ENCODE data around the gene DDX28. TPM values are rescaled to one million over a fixed set of nuclear protein-coding genes. Genes with fewer than 3 reads are reported as not detected.

DDX28 gene
- total and polyA plus RNA-seq, 4 donors: 3.6 to 5.3 (median 4.6) TPM

Other genes starting within 250 kb of the DDX28 start
- gene RANBP10, start 216.7 kb downstream of the DDX28 start, total RNA-seq: 10 to 100 TPM; 17.7 to 21.6 TPM
- 10 to 100 TPM in 1 of 2 donors, 1 to 10 TPM in 1; 5.5 to 11.9 TPM for gene RANBP10, start 216.7 kb downstream of the DDX28 start, polyA plus RNA-seq
- gene TSNAXIP1, start 216.3 kb downstream of the DDX28 start, total RNA-seq: 1 to 10 TPM in 1 of 2 donors, under 1 TPM in 1; 0.84 to 1.1 TPM
- gene TSNAXIP1, start 216.3 kb downstream of the DDX28 start, polyA plus RNA-seq: 1 to 10 TPM in 1 of 2 donors, not detected in 1; 7.3 TPM
- 10 to 100 TPM; 21.5 to 24.7 TPM for gene THAP11, start 180.9 kb downstream of the DDX28 start, total RNA-seq
- 10 to 100 TPM; 18.0 to 18.6 TPM for gene THAP11, start 180.9 kb downstream of the DDX28 start, polyA plus RNA-seq
- 10 to 100 TPM; 80.7 to 88.2 TPM for gene NUTF2, start 176.3 kb downstream of the DDX28 start, total RNA-seq
- 100 to 1,000 TPM in 1 of 2 donors, 10 to 100 TPM in 1; 95.4 to 130 TPM for gene NUTF2, start 176.3 kb downstream of the DDX28 start, polyA plus RNA-seq
- gene CENPT, start 175.5 kb downstream of the DDX28 start, total RNA-seq: 10 to 100 TPM; 39.8 to 57.9 TPM
- gene CENPT, start 175.5 kb downstream of the DDX28 start, polyA plus RNA-seq: 100 to 1,000 TPM in 1 of 2 donors, 10 to 100 TPM in 1; 28.3 to 168 TPM
- gene EDC4, start 150.2 kb downstream of the DDX28 start, total RNA-seq: 10 to 100 TPM; 46.9 to 53.2 TPM
- 10 to 100 TPM; 14.4 to 66.4 TPM for gene EDC4, start 150.2 kb downstream of the DDX28 start, polyA plus RNA-seq
- 1 to 10 TPM in 1 of 2 donors, not detected in 1; 2.1 TPM for gene NRN1L, start 138.3 kb downstream of the DDX28 start, total RNA-seq
- gene NRN1L, start 138.3 kb downstream of the DDX28 start, polyA plus RNA-seq: 1 to 10 TPM; 1.5 to 3.2 TPM
- gene PSKH1, start 130.0 kb downstream of the DDX28 start, total RNA-seq: 10 to 100 TPM; 29.6 to 30.4 TPM
- gene PSKH1, start 130.0 kb downstream of the DDX28 start, polyA plus RNA-seq: 10 to 100 TPM; 15.2 to 16.2 TPM
- gene CTRL, start 91.4 kb downstream of the DDX28 start, total RNA-seq: under 1 TPM; 0.84 to 0.90 TPM
- 1 to 10 TPM in 1 of 2 donors, not detected in 1; 3.5 TPM for gene CTRL, start 91.4 kb downstream of the DDX28 start, polyA plus RNA-seq
- 10 to 100 TPM; 27.7 to 39.1 TPM for gene PSMB10, start 86.4 kb downstream of the DDX28 start, total RNA-seq
- gene PSMB10, start 86.4 kb downstream of the DDX28 start, polyA plus RNA-seq: 10 to 100 TPM; 52.3 to 84.3 TPM
- gene LCAT, start 79.1 kb downstream of the DDX28 start, total RNA-seq: 10 to 100 TPM; 43.9 to 47.8 TPM
- 100 to 1,000 TPM in 1 of 2 donors, 10 to 100 TPM in 1; 10.6 to 178 TPM for gene LCAT, start 79.1 kb downstream of the DDX28 start, polyA plus RNA-seq
- 100 to 1,000 TPM; 125 to 139 TPM for gene SLC12A4, start 54.6 kb downstream of the DDX28 start, total RNA-seq
- gene SLC12A4, start 54.6 kb downstream of the DDX28 start, polyA plus RNA-seq: 10 to 100 TPM; 15.8 to 87.0 TPM
- gene DPEP3, start 42.7 kb downstream of the DDX28 start, total RNA-seq: not detected
- not detected for gene DPEP3, start 42.7 kb downstream of the DDX28 start, polyA plus RNA-seq
- gene DPEP2, start 23.7 kb downstream of the DDX28 start, total RNA-seq: 10 to 100 TPM in 1 of 2 donors, 1 to 10 TPM in 1; 1.7 to 10.4 TPM
- 1 to 10 TPM; 1.0 to 2.1 TPM for gene DPEP2, start 23.7 kb downstream of the DDX28 start, polyA plus RNA-seq
- gene DPEP2NB, start 7.3 kb downstream of the DDX28 start, total RNA-seq: not detected
- not detected for gene DPEP2NB, start 7.3 kb downstream of the DDX28 start, polyA plus RNA-seq
- gene DUS2, start 52 bp upstream of the DDX28 start, total RNA-seq: 10 to 100 TPM in 1 of 2 donors, 1 to 10 TPM in 1; 5.4 to 13.1 TPM
- gene DUS2, start 52 bp upstream of the DDX28 start, polyA plus RNA-seq: 1 to 10 TPM; 3.0 to 8.9 TPM
- 10 to 100 TPM; 38.1 to 48.4 TPM for gene NFATC3, start 62.1 kb upstream of the DDX28 start, total RNA-seq
- gene NFATC3, start 62.1 kb upstream of the DDX28 start, polyA plus RNA-seq: 10 to 100 TPM; 10.3 to 10.4 TPM
- gene ESRP2, start 212.9 kb upstream of the DDX28 start, total RNA-seq: under 1 TPM; 0.36 to 0.60 TPM
- gene ESRP2, start 212.9 kb upstream of the DDX28 start, polyA plus RNA-seq: 1 to 10 TPM in 1 of 2 donors, under 1 TPM in 1; 0.03 to 2.3 TPM
- 10 to 100 TPM; 13.6 to 28.4 TPM for gene PLA2G15, start 222.1 kb upstream of the DDX28 start, total RNA-seq
- 1 to 10 TPM; 7.2 to 7.5 TPM for gene PLA2G15, start 222.1 kb upstream of the DDX28 start, polyA plus RNA-seq
- 10 to 100 TPM; 47.0 to 52.4 TPM for gene SLC7A6, start 241.3 kb upstream of the DDX28 start, total RNA-seq
- gene SLC7A6, start 241.3 kb upstream of the DDX28 start, polyA plus RNA-seq: 10 to 100 TPM in 1 of 2 donors, 1 to 10 TPM in 1; 2.4 to 12.8 TPM

Data from aorta (tissue), 4 donors.